ENCODE measurements around the gene MFRP. TPM values are rescaled to one million over a fixed set of nuclear protein-coding genes. Genes with fewer than 3 reads are reported as not detected.

Gene MFRP
- total RNA-seq, 2 experiments from 2014 or later = not detected

Other genes with a start within 250 kb of the MFRP start
- 10 to 100 TPM; 58.3 to 63.6 TPM for gene DPAGT1, start 244.9 kb downstream of the MFRP start, total RNA-seq
- 10 to 100 TPM; 19.3 to 20.0 TPM for gene C2CD2L, start 239.4 kb downstream of the MFRP start, total RNA-seq
- gene HINFP, start 225.1 kb downstream of the MFRP start, total RNA-seq = 10 to 100 TPM; 20.3 to 21.5 TPM
- gene ABCG4, start 197.7 kb downstream of the MFRP start, total RNA-seq = under 1 TPM; 0.12 to 0.22 TPM
- gene NLRX1, start 178.0 kb downstream of the MFRP start, total RNA-seq = 10 to 100 TPM; 19.3 to 20.7 TPM
- gene NHERF4, start 161.2 kb downstream of the MFRP start, total RNA-seq = not detected
- gene CBL, start 140.4 kb downstream of the MFRP start, total RNA-seq = 10 to 100 TPM; 21.4 TPM
- gene MCAM, start 29.6 kb downstream of the MFRP start, total RNA-seq = 1 to 10 TPM; 8.9 to 9.9 TPM
- 10 to 100 TPM; 31.8 to 33.0 TPM for gene RNF26, start 12.2 kb downstream of the MFRP start, total RNA-seq
- gene C1QTNF5, start 5.8 kb downstream of the MFRP start, total RNA-seq = not detected
- 1 to 10 TPM in 1 of 2 experiments, under 1 TPM in 1; 0.82 to 1.4 TPM for gene USP2, start 35.0 kb upstream of the MFRP start, total RNA-seq
- under 1 TPM in 1 of 2 experiments, not detected in 1; 0.30 TPM for gene THY1, start 76.5 kb upstream of the MFRP start, total RNA-seq